ENCODE measurements around the gene BCCIP.

BCCIP gene

DNA sequence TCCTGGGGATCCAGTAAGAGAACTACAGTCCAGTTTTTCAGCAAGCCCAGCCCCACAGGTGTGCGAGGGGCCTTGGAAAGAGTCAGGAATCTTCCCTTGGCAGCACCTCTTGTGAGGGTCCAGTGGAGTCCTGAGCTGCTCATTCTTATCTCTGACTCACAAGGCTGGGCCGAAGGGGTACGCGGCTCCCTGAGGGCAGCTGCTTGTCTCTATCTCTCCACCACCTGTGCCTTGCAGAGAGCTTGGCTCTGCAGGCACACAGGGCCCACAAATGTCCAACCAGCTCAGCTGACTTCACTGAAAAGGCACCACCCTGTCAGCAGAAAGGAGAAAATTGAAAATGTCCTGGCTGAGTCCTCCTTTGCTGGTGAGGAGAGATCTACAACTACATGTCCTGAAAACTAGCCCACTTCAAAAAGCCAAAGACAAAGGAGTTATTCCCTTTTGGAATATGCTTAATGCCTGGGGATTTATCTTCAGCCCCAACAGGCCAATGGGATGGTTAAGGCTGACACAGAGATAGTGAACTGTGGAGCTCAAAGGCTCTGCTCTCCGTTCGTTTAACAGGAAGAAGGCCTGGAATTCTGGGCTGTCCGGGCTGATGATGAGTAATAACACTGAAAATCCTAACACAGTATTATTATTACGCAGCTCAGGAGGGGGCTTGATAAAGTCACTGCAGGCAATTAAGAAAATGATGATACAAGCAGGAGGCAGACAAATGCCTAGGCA lies 23.7 kb upstream of the BCCIP start:
- DNase-seq, result no peak

DNA sequence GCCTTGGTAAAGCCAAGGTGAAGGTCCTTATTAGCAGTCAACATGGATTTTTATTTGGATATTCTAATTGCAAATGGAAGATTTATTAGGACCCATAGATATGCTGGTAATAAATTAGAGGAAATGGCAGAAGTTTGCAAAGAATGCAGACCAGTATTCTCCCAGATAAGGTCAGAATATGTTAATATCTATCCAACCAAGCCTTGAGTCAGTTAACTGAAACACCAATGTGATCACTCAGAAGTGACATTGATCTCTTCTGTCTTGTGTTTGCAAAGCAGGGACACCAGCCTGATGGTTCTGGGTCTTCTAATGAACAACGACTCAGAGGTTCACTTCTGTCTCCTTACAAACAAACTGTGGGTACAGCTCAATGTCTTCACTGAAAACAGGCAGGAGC lies 21.8 kb upstream of the BCCIP start:
- DNase-seq, result no peak

DNA sequence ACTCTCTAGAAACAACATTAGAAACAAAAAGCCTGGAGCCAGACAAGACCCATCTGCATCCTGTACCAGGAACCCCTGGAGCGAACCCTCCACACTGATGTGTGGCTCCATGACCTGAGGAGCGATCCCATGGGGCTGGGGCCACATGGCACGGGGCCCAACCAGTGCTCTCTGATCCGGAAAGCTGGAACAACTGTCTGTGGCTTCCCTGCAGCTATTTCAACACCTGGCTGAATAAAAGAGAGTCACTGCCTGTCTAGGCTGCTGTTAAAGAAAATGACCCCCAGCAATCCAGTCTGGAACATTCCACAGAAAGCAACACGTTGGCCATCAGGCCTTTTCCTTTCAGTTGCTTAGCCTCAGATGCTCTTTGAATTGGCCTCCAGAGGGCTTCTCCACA lies 21.2 kb upstream of the BCCIP start:
- no peak for DNase-seq

DNA sequence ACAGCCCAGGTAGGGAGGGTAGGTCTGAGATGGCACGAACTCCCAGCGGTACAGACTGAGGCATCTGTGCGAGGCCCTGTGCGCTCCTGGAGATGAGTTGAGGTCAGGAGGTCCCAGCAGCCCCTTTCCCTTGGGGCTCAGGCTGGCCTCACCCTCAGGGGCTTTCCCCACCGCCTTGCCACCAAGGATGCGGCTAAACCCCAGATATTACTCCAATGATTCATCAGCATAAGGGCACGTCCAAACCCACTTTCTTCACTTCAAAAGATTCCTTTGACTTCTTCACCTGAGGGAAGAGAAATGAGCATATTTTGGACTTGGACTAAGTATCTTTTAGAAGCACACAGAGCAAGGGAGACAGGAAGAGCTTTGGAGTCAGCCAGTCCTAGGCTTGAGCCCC lies 20.6 kb upstream of the BCCIP start:
- DNase-seq, result no peak

DNA sequence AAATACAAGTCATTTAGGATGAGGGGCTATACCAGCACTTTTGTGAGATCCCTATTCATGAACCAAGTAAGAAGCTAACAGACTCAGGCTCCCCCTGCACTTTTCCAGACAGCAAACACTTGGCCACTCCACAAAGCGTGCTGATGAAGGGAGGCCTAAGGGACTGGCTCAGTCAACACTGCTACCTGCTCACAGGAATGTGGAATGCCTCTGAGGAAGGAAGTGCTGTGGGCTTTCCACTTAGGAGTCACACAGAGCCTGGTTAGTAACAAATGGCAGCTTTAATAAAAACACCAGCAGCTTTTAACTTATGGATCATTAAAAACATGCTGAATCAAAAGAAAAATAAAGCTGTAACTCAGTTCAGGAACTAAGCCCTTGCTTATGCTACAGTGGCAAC lies 15.3 kb upstream of the BCCIP start:
- no peak for DNase-seq

DNA sequence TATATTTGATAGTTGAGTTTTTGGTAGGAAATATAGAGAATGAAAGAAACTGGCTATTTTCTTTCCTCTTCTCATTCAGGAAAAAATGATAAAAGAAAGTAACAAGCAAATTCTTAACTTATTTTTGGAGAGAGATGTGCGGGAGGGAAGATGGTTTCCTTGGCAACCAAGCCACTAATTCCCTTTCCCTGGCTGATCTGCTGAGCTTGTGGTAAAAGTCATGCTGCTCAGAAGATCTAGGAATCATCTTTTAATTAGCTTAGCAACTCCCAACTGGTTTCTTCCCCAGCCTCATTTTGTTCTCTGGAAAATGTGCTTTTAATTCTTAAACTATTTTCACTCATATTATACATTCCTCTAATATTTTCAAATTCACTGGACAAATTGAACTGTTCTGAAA lies 12.1 kb upstream of the BCCIP start:
- DNase-seq, result no peak

DNA sequence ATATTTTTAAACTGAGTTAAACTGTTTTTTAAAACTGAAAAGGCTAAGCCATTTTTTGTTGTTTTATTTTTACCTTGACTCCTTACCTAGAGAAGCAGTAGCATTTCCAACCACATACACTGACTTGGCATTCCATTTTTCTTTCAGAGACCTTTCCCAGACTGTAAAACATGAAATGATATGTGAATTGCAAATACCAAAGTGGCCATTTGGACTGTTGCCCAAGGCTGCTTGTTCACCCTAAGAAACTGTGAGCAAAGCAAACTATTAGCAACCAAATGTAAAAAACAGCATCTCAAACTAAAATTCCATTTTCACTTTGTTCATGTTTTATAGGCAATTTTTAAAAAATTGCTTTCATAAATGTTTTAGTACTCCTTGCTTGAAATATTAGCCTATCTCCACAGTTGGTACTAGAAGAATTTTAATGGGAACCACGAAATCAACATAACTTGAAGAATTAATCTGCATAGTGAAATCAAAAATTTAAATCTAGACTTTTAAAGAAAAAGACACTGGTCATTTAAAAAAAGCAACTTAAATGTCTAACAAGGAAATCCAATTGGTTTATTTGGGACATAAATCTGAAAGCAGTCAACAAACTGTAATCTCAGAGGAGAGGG lies 11.1 kb upstream of the BCCIP start:
- no peak for DNase-seq

DNA sequence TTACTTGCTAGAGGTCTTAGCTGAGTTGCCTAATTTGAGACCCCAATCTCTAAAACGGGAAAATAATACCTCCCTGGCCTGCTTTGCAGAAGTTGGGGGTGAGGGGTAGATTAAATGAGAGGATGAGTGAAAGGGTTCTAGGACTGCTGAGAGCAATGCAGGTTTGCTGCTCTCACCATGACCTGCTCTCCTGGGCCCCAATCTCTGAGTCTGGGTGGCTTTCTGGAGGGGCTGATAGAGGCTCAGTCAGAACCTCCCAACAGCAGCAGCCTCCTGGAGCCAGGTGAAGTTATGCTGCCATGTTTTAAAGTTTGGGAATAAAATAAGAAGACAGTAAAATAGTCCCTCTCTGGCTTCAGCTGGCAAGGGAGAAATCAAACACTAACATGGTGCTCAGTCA lies 7.6 kb upstream of the BCCIP start:
- no peak for DNase-seq

DNA sequence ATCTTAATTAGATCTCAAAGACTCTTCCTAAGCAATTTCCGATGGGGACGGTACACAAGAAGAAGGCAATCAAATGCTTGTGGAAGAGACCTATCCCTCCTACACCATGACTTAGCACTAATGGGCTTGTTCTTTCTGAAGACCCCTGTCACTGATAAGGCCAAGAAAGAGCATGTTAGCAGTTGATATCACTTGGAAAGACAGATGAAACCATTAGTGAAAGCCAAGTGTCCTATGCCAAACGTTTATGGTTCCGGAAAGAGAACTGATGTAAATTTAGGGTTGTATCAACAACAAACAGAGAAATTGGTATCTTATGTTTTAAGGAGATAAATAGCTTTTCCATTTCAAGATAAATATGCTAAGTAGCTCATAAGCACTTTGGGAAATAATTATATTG lies 6.8 kb upstream of the BCCIP start:
- DNase-seq, result no peak

DNA sequence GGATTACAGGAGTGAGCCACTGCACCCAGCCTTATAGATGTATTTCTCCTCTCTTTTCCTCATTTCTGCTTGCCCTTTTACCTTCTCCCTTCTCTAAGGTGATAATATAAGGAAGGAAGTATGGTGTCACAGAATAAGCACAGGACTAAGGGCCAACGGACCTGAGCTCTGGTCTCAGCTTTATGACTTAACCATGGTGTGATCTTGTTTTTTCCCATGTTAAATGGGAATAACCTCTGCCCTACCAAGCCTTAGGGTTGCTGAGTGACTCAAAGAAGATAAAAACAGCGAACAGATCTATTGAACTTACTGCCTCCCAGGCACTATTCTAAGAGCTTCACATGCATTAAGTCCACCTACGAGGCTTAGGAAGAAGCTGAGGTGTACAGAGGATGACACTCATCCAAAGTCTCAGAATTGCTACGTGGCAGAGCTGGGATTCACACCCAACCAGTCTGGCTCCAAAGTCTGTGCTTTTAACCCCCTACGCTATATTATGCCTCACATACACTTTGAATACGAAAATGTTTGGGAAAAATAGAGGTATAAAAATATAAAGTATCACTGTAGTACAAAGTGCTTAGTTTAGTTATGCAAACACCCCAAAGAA lies 5.9 kb upstream of the BCCIP start:
- DNase-seq, result no peak

DNA sequence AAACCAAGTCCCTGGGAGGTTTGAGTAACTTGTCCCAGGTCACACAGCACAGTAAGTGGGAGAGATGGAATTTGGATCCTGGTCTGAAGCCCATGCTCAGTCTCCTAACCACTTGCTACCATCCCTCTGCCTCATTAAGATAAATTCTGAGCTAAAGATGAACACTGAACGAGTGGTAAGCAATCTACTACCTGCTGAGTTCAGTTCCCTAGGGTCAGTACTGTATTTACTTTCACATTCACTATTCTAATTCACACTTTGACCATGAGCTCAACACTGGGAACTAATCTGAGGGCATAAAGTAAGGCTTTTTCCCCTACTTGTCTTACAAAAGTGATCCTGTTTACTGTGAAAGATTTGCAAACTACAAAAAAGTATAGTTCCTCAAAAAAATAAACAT lies 2.6 kb upstream of the BCCIP start:
- DNase-seq, result no peak

DNA sequence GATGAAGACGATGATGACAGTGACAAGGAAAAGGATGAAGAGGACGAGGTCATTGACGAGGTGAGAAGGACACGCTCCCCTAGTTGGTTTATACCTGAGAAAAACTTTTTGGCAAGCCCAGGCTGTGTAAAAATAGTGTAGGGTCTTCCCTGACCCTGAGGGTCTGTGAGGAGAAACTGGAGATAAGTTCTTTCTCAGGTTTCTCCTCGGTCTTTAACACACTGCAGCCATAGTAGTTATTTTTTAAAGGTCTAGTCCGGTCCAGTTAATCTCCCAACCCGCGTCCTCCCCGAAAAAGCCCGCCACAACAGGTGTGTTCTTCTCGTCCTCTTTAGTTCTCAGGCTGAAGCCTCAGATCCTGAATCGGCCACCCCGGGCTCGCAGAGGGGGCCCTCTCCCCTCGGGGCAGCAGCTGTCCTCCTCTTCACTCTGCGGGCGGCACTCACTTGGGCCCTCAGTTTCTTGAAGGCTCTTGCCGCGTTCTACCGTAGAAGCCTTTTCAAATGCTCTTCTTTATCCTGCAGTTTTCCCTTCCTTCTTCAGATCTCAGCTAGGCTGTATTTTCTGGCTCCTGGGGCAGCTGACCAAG lies 411 bp downstream of the BCCIP start:
- DNase-seq, result peak; percentile 8

DNA sequence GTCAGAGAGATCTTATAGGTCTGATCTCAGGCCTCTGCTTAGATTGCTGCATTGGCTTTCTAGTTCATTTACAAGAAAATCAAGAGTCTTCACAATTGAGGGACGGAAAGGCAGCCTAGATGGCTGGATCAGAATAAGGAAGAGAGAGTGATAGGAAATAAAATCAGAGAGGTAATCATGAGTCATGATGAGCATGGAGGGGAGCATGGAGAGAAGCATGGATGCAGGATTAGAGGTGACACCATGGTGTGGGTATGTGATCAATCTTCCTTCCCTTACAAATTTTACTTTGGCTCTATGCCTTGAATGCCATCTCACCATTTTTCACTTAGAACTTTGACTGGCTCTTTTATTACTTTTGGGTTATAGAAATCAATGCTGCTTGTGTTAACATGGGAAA lies 1.4 kb downstream of the BCCIP start:
- no peak for DNase-seq

DNA sequence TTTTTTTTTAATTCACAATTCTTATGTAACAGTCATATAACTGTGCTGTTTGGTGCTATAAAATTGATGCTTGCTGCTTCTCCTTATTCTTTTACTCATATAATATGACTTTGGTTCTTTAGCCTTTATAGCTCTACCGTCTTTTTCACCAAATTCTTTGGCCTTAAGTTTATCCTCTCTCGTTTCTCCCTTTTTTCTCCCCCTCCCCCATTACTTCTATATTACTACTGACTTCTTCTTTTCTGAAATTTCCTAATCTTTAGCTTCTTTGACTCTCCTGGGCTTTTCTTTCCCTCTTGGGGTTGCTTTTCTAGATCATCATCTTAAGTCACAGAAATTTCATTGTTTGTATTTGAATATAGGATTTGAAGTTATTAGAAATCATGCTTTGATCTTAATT lies 3.8 kb downstream of the BCCIP start:
- DNase-seq, result no peak

DNA sequence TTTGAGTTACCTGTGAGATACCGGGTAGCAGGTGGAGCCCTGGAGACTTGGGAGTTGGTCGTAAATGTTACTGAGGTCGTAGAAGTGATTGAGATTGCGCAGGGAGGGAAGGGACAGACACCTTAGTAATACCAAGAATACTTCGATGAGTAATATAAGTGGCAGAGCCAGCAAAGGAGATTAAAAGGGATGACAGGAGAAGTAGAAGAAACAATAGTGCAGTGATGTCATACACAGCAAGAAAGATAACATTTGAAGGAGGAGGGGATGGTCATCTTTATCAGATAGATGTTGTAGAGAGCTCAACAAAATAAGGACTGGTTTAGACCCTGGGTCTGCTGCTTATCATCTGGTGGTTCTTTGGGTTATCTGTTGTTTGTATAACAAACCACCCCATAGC lies 5.0 kb downstream of the BCCIP start:
- no peak for DNase-seq

DNA sequence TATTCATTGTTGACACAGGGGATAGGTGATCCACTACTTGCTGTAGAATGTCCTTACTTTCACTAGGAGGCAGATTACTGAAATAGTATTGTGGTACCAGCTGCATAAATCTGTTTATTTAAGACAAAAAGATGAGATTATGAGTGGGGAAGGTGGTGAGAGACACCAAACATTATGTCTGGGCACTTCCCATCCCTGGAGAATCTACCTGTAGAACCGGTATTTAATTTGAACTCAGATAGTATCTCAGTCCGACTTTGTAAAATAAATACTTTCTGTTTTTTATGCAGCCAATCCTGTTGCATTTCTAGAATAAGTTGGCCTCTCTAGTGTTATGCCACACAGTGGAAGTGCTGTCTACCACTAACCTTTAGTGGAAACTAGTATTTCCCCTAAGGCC lies 13.4 kb downstream of the BCCIP start:
- no peak for DNase-seq

DNA sequence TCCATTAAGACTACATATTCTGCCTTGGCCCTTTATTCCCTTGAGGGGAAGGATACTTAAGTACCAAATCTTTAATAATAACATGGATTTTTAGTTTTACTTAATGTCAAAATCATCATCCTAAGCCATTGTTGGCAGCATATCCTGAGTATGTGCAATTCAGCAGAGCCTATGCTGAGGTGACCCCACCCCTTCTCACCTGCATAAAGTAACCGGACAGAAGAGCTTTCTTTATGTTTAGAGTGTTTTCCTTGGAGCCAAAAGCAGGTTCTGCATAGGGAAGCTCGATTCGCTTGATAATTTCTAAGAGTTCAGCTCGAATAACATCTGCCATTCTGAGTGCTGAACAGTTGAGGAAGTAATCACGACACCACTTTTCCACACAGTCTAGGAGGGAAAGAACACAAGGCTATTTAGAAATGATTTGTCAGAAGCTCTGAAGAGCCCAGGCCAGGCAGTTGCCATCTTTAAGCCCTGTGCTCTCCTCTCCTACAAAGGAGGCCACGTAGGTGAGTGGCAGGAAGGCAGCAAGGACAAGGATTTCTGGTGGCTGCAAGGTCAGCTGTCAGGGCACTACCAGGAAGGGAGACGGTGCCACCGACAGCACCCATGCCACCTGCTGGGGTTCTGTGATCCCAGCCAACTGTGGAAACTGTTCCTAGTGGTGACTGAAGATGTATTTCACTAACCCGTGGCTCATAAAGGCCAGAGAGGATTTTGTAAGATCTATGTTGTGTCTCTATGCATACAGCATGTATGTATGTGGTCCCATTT lies 15.6 kb downstream of the BCCIP start:
- no peak for DNase-seq

DNA sequence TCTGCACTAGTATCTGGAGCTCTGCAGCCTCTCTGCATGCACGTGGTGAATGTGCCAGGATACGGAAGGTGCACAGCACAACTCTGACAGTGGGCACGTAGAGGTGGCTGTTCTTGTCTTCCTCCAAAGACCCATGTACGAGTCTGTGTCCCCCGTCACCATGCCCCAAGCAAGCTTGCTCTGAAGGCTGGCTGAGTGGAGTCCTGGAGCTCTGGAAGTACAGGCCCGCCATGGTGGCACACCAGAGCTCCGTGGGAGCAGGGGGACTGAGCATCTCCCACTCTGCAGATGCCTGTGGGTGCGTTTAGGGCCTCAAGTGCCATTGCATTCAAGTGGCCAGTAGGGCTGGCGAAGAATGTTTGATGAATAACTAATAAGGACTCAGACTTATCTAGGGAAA lies 17.1 kb downstream of the BCCIP start:
- no peak for DNase-seq

DNA sequence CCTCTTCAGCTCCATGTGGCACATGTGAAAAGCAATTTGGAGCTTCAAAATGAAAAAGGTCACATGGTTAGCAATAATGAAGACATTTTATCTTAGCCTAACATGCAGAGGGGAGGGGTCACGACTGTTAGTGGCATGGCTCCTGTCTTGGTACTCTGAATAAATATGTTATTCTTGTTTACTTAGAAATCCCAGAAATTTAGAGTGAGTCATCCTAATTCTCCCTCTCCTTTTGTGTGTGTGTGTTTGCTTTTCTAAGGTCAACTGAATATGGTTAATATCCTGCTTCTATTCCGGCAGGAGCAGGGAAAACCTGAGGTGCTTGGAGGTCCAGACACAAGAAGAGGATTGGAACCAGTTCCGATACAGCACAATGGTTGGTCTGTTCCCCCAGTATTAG lies 17.6 kb downstream of the BCCIP start:
- DNase-seq, result no peak

DNA sequence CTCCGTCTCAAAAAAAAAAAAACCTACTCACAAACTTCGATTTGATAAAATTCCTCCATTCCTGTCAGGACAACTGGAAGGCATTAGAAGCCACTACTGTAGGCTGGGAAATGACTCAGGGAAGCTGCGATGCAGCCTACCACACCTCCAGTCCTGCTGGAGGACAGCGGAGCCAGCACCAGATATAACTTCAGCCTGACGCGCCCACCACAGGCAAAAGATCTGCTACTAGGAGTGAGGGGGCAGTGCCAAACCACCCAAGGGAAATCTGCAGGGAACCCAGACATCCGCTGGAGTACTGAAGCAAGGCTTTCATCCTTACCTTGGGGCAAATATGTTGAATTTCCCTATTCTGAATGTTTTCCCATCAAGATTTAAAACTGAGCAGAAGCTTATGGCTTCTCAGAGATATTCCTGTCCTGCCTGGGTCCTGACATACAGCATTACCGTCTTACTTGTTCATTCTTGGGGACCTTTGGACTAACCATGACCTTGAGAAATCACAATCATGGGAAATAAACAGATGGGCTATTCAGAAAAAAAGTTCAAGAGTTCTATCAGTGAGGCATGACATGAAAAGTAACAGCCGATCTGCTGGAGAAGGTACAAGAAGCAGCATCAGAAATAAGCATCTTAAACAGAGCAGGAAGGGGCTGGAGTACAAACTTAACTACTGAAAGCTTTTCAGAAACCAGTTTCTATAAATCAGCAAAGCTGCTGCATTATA lies 20.4 kb downstream of the BCCIP start:
- DNase-seq, result no peak

DNA sequence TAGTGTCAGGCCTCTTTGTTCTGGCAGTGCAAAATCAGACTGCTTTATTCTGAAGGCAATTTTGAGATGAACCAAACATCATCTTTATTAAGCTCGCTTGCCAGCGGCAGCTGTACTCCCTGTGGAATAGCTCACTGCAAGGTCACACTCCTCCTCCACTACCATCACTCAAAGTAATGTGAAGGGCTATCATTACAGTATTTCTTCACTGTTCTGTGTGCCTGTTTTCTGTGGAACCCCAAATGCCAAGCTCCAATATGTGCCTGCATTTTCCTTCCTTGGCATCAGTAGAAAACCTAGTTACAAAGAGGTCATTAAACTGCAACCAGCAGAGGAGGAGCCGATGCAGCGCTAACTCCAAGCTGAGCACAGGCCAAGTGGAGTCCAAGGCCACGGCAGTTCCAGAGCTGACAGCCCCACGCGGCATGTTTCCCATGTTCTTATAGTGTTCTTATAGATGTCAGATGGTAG lies 21.4 kb downstream of the BCCIP start:
- no peak for DNase-seq

DNA sequence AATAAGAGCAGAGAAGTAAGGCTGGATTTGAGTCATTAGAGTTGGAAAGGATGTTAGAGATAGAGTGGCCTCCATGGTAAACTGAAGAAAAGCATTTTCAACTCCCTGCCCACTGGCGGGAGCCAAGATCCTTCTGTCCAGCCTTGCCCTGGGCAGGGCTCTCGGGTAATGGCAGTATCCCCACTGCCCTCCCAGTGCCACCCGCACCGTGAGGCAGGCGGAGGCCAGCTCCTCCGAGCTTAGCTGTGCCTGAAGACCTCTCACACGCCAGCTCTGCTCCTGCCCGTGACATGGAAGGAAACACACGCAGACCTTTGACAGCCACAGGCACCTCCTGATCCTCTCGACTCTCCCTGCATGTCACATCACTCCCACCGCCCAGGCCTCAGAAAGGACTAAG lies 22.3 kb downstream of the BCCIP start:
- DNase-seq, result no peak

DNA sequence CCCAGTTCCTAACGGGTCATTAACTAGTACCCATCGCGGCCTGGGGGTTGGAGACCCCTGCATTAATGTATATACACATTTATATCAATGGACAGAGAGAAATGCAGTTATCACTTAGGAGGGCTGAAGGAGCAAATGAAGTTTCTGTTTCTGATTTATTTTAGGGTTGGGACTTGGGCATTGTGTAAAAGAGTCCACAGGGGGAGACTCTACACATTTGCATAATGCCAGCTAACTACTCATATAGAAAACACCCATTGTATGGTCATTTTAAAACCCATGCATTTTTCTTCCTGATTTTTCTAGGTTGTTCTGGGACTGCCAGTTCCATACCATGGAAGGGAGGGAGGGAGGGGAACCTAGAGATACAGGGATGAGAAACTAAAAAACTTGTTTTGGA lies 23.5 kb downstream of the BCCIP start:
- no peak for DNase-seq
